ENCODE measurements around the gene TCF7.

TCF7 gene

DNA sequence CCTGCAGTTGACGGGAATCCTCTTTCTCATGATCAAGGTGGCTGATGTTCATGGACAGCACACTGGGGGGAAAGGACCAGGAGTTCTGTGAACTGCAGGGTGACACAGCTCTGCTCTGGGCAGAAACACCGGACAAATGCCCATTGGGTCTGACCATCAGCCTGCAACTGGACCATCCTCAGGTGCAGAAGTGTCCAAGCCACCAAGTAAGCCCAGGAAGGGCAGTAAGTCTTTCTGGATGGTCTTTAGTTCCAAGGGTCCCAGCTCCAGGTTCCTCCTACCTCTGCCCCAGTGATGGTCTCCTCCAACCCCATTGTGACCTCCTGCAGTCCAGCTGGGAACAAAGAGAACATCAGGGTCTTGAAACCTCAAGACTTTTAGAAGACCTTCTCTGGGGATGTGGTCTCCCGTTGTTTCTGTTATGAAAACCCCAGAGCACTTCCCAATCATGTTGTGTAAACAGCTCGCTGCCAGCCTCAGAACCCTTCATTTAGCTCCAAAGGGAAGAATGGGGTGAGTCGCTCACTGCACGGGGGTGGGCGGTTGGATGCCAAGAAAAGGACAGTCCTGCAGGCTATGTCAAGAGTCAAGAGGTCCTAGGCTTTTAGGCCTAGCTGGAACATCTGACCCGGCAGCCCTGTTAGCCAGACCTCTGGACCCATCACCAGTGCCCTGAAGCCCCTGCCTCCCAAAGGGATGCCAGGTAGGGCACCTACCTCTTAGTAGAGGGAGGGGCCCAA lies 41.8 kb upstream of the TCF7 start:
- Histone ChIP-seq H4K91ac (ENCODE audit: low read depth, low read length) (no peak overlapping the region), H3K23ac (ENCODE audit: low read length) (no peak overlapping the region), H3K27ac (ENCODE audit: low read depth, low read length) (no peak overlapping the region), H3K4me3 (ENCODE audit: low read depth, low read length) (no peak overlapping the region), H3K27me3 (ENCODE audit: insufficient read depth, low read length) (no peaks in the 10 kb centered on the region), H3K14ac (ENCODE audit: low read length) (no peak overlapping the region), H4K12ac (ENCODE audit: low read depth, low read length) (no peak overlapping the region), H3K4me2 (ENCODE audit: low read length) (no peak overlapping the region), H2AK5ac (ENCODE audit: low read length) (no peak overlapping the region), H3K4me1 (ENCODE audit: control insufficient read depth in 1 of 2, insufficient read depth in 2 of 2, low read length in 2 of 2) (peaks cover 6 to 8% of the 10 kb centered on the region in 2 experiments), H4K8ac (ENCODE audit: low read depth, low read length) (no peak overlapping the region), H2BK120ac (ENCODE audit: insufficient read depth, low read length, poor library complexity) (no peak overlapping the region), H3K18ac (ENCODE audit: low read length) (no peak overlapping the region), H3K4ac (ENCODE audit: low read depth, low read length) (no peak overlapping the region), H3K9ac (ENCODE audit: low read length) (no peak overlapping the region), H3K79me1 (ENCODE audit: low read length) (no peaks in the 10 kb centered on the region), H3K79me2 (ENCODE audit: control insufficient read depth, insufficient read depth, low read length, poor library complexity) (no peaks in the 10 kb centered on the region), H2BK5ac (ENCODE audit: low read depth, low read length, poor library complexity) (no peak overlapping the region), H2BK12ac (ENCODE audit: low read length) (no peak overlapping the region), H3K36me3 (ENCODE audit: control insufficient read depth in 1 of 2, insufficient read depth in 2 of 2, low read length in 2 of 2) (no peaks in the 10 kb centered on the region), H2AFZ (ENCODE audit: insufficient read depth, low read length, poor library complexity) (no peak overlapping the region), H3K9me3 (ENCODE audit: insufficient read depth, low read depth, low read length) (no peaks in the 10 kb centered on the region)
- WGBS (ENCODE audit: extremely low coverage, insufficient coverage, insufficient read length): no CpG with 5 or more reads among the region's 8 CpGs
- no peak for DNase-seq

GRCh38 chr5:134073404-134073803 lies 41.1 kb upstream of the TCF7 start:
- H3K14ac ChIP-seq (ENCODE audit: low read length): no peak overlapping the region
- no peak overlapping the region for H3K23ac ChIP-seq (ENCODE audit: low read length)
- H2BK120ac ChIP-seq (ENCODE audit: insufficient read depth, low read length, poor library complexity): no peak overlapping the region
- H3K4me3 ChIP-seq (ENCODE audit: low read depth, low read length): no peak overlapping the region
- no peak overlapping the region for H3K4ac ChIP-seq (ENCODE audit: low read depth, low read length)
- no peaks in the 10 kb centered on the region for H3K9me3 ChIP-seq (ENCODE audit: insufficient read depth, low read depth, low read length)
- no peak overlapping the region for H3K18ac ChIP-seq (ENCODE audit: low read length)
- WGBS (ENCODE audit: extremely low coverage, insufficient coverage, insufficient read length): no CpG with 5 or more reads among the region's 2 CpGs
- no peaks in the 10 kb centered on the region for H3K79me2 ChIP-seq (ENCODE audit: control insufficient read depth, insufficient read depth, low read length, poor library complexity)
- no peak for DNase-seq
- no peak overlapping the region for H4K91ac ChIP-seq (ENCODE audit: low read depth, low read length)
- no peak overlapping the region for H2AK5ac ChIP-seq (ENCODE audit: low read length)
- H3K79me1 ChIP-seq (ENCODE audit: low read length): no peaks in the 10 kb centered on the region
- no peaks in the 10 kb centered on the region for H3K27me3 ChIP-seq (ENCODE audit: insufficient read depth, low read length)
- H2AFZ ChIP-seq (ENCODE audit: insufficient read depth, low read length, poor library complexity): no peak overlapping the region
- H4K12ac ChIP-seq (ENCODE audit: low read depth, low read length): no peak overlapping the region
- peaks cover 6 to 8% of the 10 kb centered on the region in 2 experiments for H3K4me1 ChIP-seq (ENCODE audit: control insufficient read depth in 1 of 2, insufficient read depth in 2 of 2, low read length in 2 of 2)
- no peak overlapping the region for H3K9ac ChIP-seq (ENCODE audit: low read length)
- no peak overlapping the region for H2BK5ac ChIP-seq (ENCODE audit: low read depth, low read length, poor library complexity)
- no peak overlapping the region for H3K4me2 ChIP-seq (ENCODE audit: low read length)
- H3K27ac ChIP-seq (ENCODE audit: low read depth, low read length): no peak overlapping the region
- no peaks in the 10 kb centered on the region for H3K36me3 ChIP-seq (ENCODE audit: control insufficient read depth in 1 of 2, insufficient read depth in 2 of 2, low read length in 2 of 2)
- H2BK12ac ChIP-seq (ENCODE audit: low read length): no peak overlapping the region
- no peak overlapping the region for H4K8ac ChIP-seq (ENCODE audit: low read depth, low read length)

DNA sequence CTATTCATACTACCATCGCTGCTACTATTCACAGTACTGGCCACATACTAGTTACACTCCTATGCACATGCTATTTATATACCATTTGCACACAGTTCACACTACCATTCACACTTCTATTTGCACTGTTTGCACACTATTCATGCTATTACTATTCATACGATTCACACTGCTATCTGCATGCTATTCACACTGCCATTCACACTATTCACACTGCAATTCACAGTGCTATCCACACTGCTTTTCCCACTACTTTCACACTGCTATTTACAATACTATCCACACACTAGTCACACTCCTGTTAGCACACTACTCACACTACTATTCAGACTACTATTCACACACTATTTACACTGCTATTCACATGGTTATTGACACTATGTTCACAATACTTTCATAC lies 39.4 kb upstream of the TCF7 start:
- Histone ChIP-seq H3K9ac (ENCODE audit: low read length) (no peak overlapping the region), H3K79me2 (ENCODE audit: control insufficient read depth, insufficient read depth, low read length, poor library complexity) (no peaks in the 10 kb centered on the region), H3K27me3 (ENCODE audit: insufficient read depth, low read length) (no peaks in the 10 kb centered on the region), H2BK120ac (ENCODE audit: insufficient read depth, low read length, poor library complexity) (no peak overlapping the region), H4K12ac (ENCODE audit: low read depth, low read length) (no peak overlapping the region), H3K27ac (ENCODE audit: low read depth, low read length) (no peak overlapping the region), H3K9me3 (ENCODE audit: insufficient read depth, low read depth, low read length) (no peaks in the 10 kb centered on the region), H3K4me1 (ENCODE audit: control insufficient read depth in 1 of 2, insufficient read depth in 2 of 2, low read length in 2 of 2) (peaks cover 6 to 8% of the 10 kb centered on the region in 2 experiments), H3K4me2 (ENCODE audit: low read length) (no peak overlapping the region), H2AK5ac (ENCODE audit: low read length) (no peak overlapping the region), H2AFZ (ENCODE audit: insufficient read depth, low read length, poor library complexity) (no peak overlapping the region), H4K91ac (ENCODE audit: low read depth, low read length) (no peak overlapping the region), H2BK12ac (ENCODE audit: low read length) (no peak overlapping the region), H3K4me3 (ENCODE audit: low read depth, low read length) (no peak overlapping the region), H3K23ac (ENCODE audit: low read length) (no peak overlapping the region), H3K79me1 (ENCODE audit: low read length) (no peaks in the 10 kb centered on the region), H3K36me3 (ENCODE audit: control insufficient read depth in 1 of 2, insufficient read depth in 2 of 2, low read length in 2 of 2) (no peaks in the 10 kb centered on the region), H3K18ac (ENCODE audit: low read length) (no peak overlapping the region), H4K8ac (ENCODE audit: low read depth, low read length) (no peak overlapping the region), H2BK5ac (ENCODE audit: low read depth, low read length, poor library complexity) (no peak overlapping the region), H3K14ac (ENCODE audit: low read length) (no peak overlapping the region), H3K4ac (ENCODE audit: low read depth, low read length) (no peak overlapping the region)
- no CpG with 5 or more reads among the region's 2 CpGs for WGBS (ENCODE audit: extremely low coverage, insufficient coverage, insufficient read length)
- DNase-seq: no peak

DNA sequence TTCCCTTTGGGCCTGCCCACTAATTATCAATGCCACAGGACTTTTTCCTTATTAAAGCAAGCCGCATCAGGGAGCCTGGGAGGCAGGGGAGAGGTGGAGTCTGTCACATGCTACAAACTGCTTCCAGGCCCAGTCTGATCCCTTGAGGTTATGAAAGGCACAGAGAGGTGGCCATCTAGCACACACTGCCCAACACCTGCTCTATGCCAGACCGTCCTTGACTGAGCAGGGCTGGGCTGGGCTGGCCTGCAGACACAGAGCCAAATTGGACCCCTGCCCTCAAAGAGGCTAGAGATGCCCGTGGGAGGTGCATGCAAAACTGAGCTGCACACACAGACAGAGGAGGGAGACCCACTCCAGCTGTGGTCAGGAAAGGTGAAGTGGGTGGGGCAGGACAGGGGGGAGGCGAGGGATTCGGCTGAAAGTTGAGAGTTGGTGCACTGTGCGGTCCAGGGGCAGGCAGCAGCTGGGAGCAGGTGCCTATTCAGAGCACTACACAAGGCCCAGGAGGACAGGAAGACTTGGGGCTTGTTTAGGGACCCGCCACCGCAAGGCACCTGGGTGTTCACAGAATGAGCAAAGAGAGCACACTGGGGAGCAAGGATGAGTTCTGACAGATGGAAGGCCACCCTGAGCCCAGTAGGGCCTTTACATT lies 36.4 kb upstream of the TCF7 start:
- H2AK5ac ChIP-seq (ENCODE audit: low read length): no peak overlapping the region
- WGBS (ENCODE audit: extremely low coverage, insufficient coverage, insufficient read length): no CpG with 5 or more reads among the region's 8 CpGs

More for the DNA sequence above, 36.4 kb upstream of the TCF7 start:
- Histone ChIP-seq H3K27me3 (ENCODE audit: insufficient read depth, low read length) (no peaks in the 10 kb centered on the region), H3K79me2 (ENCODE audit: control insufficient read depth, insufficient read depth, low read length, poor library complexity) (no peaks in the 10 kb centered on the region), H3K4me3 (ENCODE audit: low read depth, low read length) (no peak overlapping the region), H2BK120ac (ENCODE audit: insufficient read depth, low read length, poor library complexity) (no peak overlapping the region), H4K8ac (ENCODE audit: low read depth, low read length) (no peak overlapping the region), H3K18ac (ENCODE audit: low read length) (no peak overlapping the region), H3K9me3 (ENCODE audit: insufficient read depth, low read depth, low read length) (no peaks in the 10 kb centered on the region), H2AFZ (ENCODE audit: insufficient read depth, low read length, poor library complexity) (no peak overlapping the region), H3K27ac (ENCODE audit: low read depth, low read length) (no peak overlapping the region), H3K14ac (ENCODE audit: low read length) (no peak overlapping the region), H3K79me1 (ENCODE audit: low read length) (no peaks in the 10 kb centered on the region), H2BK5ac (ENCODE audit: low read depth, low read length, poor library complexity) (no peak overlapping the region), H2BK12ac (ENCODE audit: low read length) (no peak overlapping the region), H3K23ac (ENCODE audit: low read length) (no peak overlapping the region), H3K4me2 (ENCODE audit: low read length) (no peak overlapping the region), H3K9ac (ENCODE audit: low read length) (no peak overlapping the region), H3K36me3 (ENCODE audit: control insufficient read depth in 1 of 2, insufficient read depth in 2 of 2, low read length in 2 of 2) (no peaks in the 10 kb centered on the region), H4K91ac (ENCODE audit: low read depth, low read length) (no peak overlapping the region), H4K12ac (ENCODE audit: low read depth, low read length) (no peak overlapping the region), H3K4me1 (ENCODE audit: control insufficient read depth in 1 of 2, insufficient read depth in 2 of 2, low read length in 2 of 2) (no peaks in the 10 kb centered on the region), H3K4ac (ENCODE audit: low read depth, low read length) (no peak overlapping the region)
- no peak for DNase-seq

Measured in trophoblast cell (in vitro differentiated cells and primary cell).